BLaER1 treated with 17β-estradiol and CSF1 and Interleukin-3, amounts not matched to agents 10 nM and 100 nM (cell line): ENCODE measurements around the gene UBR4.

Experiments used
- H3K27ac ChIP-seq, 11 experiments: shearing (Covaris generic); formaldehyde crosslinking; 2 replicates each; pipeline ENCODE4 v1.8.1; 2022
- H3K27me3 ChIP-seq, 11 experiments: shearing (Covaris generic); formaldehyde crosslinking; 2 replicates each; pipeline ENCODE4 v1.8.1; 2022
- H3K36me3 ChIP-seq, 11 experiments: shearing (Covaris generic); formaldehyde crosslinking; 2 replicates each; pipeline ENCODE4 v1.8.1; 2022
- H3K4me1 ChIP-seq, 10 experiments: shearing (Covaris generic); formaldehyde crosslinking; 2 replicates each; pipeline ENCODE4 v1.8.1; 2022
- H3K4me2 ChIP-seq, 11 experiments: shearing (Covaris generic); formaldehyde crosslinking; 2 replicates each; pipeline ENCODE4 v1.8.1; 2022
- H3K4me3 ChIP-seq, 10 experiments: shearing (Covaris generic); formaldehyde crosslinking; 2 replicates each; pipeline ENCODE4 v1.8.1; 2022
- H3K9ac ChIP-seq, 11 experiments: shearing (Covaris generic); formaldehyde crosslinking; 2 replicates each; pipeline ENCODE4 v1.8.1; 2022
- H3K9me3 ChIP-seq, 11 experiments: shearing (Covaris generic); formaldehyde crosslinking; replicated peaks in 1 of 11; 2 replicates each; pipeline ENCODE4 v1.8.1; 2022
- H4K20me1 ChIP-seq, 11 experiments: shearing (Covaris generic); formaldehyde crosslinking; 2 replicates each; pipeline ENCODE4 v1.8.1; 2022
- Cebpa-rat ChIP-seq, 11 experiments: shearing (Covaris generic); IDR thresholded peaks; 2 replicates each; pipeline ENCODE4 v1.8.1; 2022

Gene UBR4

GRCh38 chr1:19054216-19054615, 155.8 kb downstream of the UBR4 start:
- peak overlapping the region in 1 of 11 experiments; percentile 7; a peak in 1 of 22 replicates for H3K9ac ChIP-seq
- H3K4me1 ChIP-seq = peaks cover 14 to 34% (median 24%) of the 10 kb centered on the region in 10 experiments
- no peak overlapping the region for H3K27ac ChIP-seq
- no peaks in the 10 kb centered on the region for H3K9me3 ChIP-seq
- no peaks in the 10 kb centered on the region for H4K20me1 ChIP-seq
- H3K36me3 ChIP-seq = no peaks in the 10 kb centered on the region
- no peak for TF ChIP-seq Cebpa-rat (IDR thresholded peaks at IDR 0.05)
- no peak overlapping the region for H3K4me3 ChIP-seq
- H3K27me3 ChIP-seq = peaks cover 0 to 19% (median 0%) of the 10 kb centered on the region in 11 experiments; a peak in 9 of 22 replicates
- peak overlapping the region; percentile 61 to 83 (median 76); a peak in 21 of 22 replicates for H3K4me2 ChIP-seq

DNA sequence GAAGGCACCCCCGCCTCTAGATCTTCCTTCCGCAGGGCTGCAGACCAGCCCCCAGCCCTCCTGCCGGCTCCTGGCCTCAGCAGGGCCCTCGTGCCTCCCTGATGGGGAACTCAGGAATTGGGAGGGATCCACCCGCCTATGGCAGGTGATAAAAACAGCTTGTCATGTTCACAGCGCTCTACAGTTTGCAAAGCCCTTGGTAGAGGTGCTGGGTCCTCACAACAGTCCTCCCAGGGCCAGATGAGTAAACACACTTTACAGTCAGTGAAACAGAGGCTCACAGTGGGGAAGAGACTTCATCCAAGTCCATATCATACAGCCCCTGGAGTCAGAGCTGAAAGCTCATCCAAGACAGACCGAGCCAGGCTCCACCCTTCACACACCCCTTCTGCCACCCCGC, 156.6 kb downstream of the UBR4 start:
- peak overlapping the region in 8 of 11 experiments; percentile 68 to 83 (median 78); a peak in 12 of 22 replicates for H3K4me2 ChIP-seq
- H4K20me1 ChIP-seq = no peaks in the 10 kb centered on the region
- H3K9ac ChIP-seq = no peak overlapping the region
- H3K36me3 ChIP-seq = no peaks in the 10 kb centered on the region
- peaks cover 0 to 19% (median 0%) of the 10 kb centered on the region in 11 experiments; a peak in 9 of 22 replicates for H3K27me3 ChIP-seq
- H3K27ac ChIP-seq = no peak overlapping the region
- H3K9me3 ChIP-seq = no peaks in the 10 kb centered on the region
- peaks cover 14 to 39% (median 24%) of the 10 kb centered on the region in 10 experiments for H3K4me1 ChIP-seq
- H3K4me3 ChIP-seq = no peak overlapping the region
- TF ChIP-seq Cebpa-rat (IDR thresholded peaks at IDR 0.05) = no peak

- Histone ChIP-seq H3K27me3 (peaks cover 0 to 13% (median 0%) of the 10 kb centered on the region in 11 experiments; a peak in 7 of 22 replicates), H4K20me1 (no peaks in the 10 kb centered on the region), H3K4me3 (no peak overlapping the region), H3K36me3 (no peaks in the 10 kb centered on the region), H3K27ac (no peak overlapping the region), H3K9me3 (no peaks in the 10 kb centered on the region), H3K4me2 (no peak overlapping the region), H3K9ac (no peak overlapping the region), H3K4me1 (peaks cover 9 to 49% (median 32%) of the 10 kb centered on the region in 10 experiments)
- no peak for TF ChIP-seq Cebpa-rat (IDR thresholded peaks at IDR 0.05)
Observed at GRCh38 chr1:19049798-19050197, 160.3 kb downstream of the UBR4 start.

GRCh38 chr1:19049128-19049768, 160.8 kb downstream of the UBR4 start:
- H3K9me3 ChIP-seq = no peaks in the 10 kb centered on the region
- no peak overlapping the region for H3K4me3 ChIP-seq
- H3K4me2 ChIP-seq = 0 out of 22 replicates have a peak overlapping the region, but pooled peaks of 1 of the 11 experiments have one; percentile 51
- no peak overlapping the region for H3K27ac ChIP-seq
- H4K20me1 ChIP-seq = no peaks in the 10 kb centered on the region
- peaks cover 3 to 43% (median 27%) of the 10 kb centered on the region in 10 experiments; a peak in 19 of 20 replicates for H3K4me1 ChIP-seq
- H3K36me3 ChIP-seq = no peaks in the 10 kb centered on the region
- peaks cover 0 to 8% (median 0%) of the 10 kb centered on the region in 11 experiments; a peak in 6 of 22 replicates for H3K27me3 ChIP-seq
- no peak overlapping the region for H3K9ac ChIP-seq
- TF ChIP-seq Cebpa-rat (IDR thresholded peaks at IDR 0.05) = no peak

GRCh38 chr1:19046972-19047731, 162.9 kb downstream of the UBR4 start:
- Histone ChIP-seq H3K4me3 (no peak overlapping the region), H3K27ac (no peak overlapping the region; a peak in 1 of 22 replicates), H3K9me3 (no peaks in the 10 kb centered on the region), H3K4me1 (peaks cover 0 to 35% (median 19%) of the 10 kb centered on the region in 10 experiments; a peak in 14 of 20 replicates), H3K9ac (no peak overlapping the region), H3K4me2 (peak overlapping the region in 7 of 11 experiments; percentile 3 to 51 (median 31); a peak in 11 of 22 replicates), H4K20me1 (no peaks in the 10 kb centered on the region), H3K36me3 (no peaks in the 10 kb centered on the region), H3K27me3 (no peaks in the 10 kb centered on the region)
- no peak for TF ChIP-seq Cebpa-rat (IDR thresholded peaks at IDR 0.05)

DNA sequence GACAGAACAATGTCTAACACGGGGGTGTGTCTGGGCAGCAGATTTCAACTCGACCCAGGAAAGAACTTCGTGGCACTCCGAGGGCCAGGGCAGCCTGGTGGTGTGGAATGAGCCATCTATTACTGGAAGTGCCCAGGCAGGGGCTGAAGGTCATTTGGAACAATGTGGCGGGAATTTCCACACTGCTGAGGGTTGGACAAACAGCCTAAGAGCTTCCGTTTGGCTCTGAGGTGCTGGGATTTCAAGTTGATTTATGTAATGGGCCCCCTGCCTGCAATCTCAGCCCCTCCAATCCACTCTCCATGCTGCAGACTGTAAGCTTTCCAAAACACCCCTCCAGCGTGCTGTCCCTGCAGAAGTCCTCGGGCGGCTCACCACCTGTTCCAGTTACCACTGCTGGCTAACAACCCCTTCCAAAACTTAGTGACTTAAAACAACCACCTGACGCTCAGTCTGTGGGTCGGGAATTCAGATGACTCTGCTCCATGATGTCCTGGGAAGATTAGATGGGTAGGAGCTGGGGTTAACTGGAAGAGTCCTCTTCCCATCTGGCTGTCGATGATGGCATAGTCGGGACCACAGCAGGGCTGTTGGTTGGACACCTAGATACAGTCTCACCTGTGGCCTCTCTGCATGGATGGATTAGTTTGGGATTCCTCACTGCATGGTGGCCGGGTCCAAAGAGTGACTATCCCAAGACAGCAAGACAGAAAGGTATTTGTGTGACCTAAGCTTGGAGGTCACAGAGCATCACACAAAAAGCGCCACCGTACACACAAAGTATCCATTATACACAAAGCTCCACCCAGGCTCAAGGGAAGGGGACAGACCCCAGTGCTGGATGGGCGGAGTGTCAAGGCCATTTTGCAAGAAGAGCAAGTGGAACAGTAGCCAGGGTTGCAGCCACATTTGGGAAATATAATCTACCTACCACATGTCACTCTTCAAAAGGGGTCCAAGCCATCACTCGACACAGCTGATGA, 163.9 kb downstream of the UBR4 start:
- Histone ChIP-seq H3K36me3 (no peaks in the 10 kb centered on the region), H4K20me1 (no peaks in the 10 kb centered on the region), H3K4me3 (no peak overlapping the region), H3K9me3 (no peaks in the 10 kb centered on the region), H3K9ac (no peak overlapping the region), H3K27ac (no peak overlapping the region), H3K4me1 (peaks cover 0 to 35% (median 19%) of the 10 kb centered on the region in 10 experiments; a peak in 14 of 20 replicates), H3K27me3 (no peaks in the 10 kb centered on the region), H3K4me2 (peak overlapping the region in 4 of 11 experiments; percentile 3 to 51 (median 28); a peak in 1 of 22 replicates)
- no peak for TF ChIP-seq Cebpa-rat (IDR thresholded peaks at IDR 0.05)

- Histone ChIP-seq H3K9me3 (no peaks in the 10 kb centered on the region), H3K4me3 (no peak overlapping the region)
Observed at GRCh38 chr1:19044975-19045831, 164.9 kb downstream of the UBR4 start.

GRCh38 chr1:19044471-19044870, 165.6 kb downstream of the UBR4 start:
- Histone ChIP-seq H3K4me1 (peaks cover 0 to 27% (median 18%) of the 10 kb centered on the region in 10 experiments; a peak in 14 of 20 replicates), H3K27ac (no peak overlapping the region), H3K9ac (no peak overlapping the region), H3K27me3 (no peaks in the 10 kb centered on the region), H3K36me3 (no peaks in the 10 kb centered on the region), H3K9me3 (no peaks in the 10 kb centered on the region), H4K20me1 (no peaks in the 10 kb centered on the region; a peak in 1 of 22 replicates), H3K4me3 (no peak overlapping the region), H3K4me2 (no peak overlapping the region)
- TF ChIP-seq Cebpa-rat (IDR thresholded peaks at IDR 0.05) = no peak

More at GRCh38 chr1:19044975-19045831, 164.9 kb downstream of the UBR4 start:
- H3K27ac ChIP-seq = no peak overlapping the region
- no peaks in the 10 kb centered on the region for H3K36me3 ChIP-seq
- H3K4me1 ChIP-seq = peaks cover 0 to 27% (median 18%) of the 10 kb centered on the region in 10 experiments; a peak in 14 of 20 replicates
- TF ChIP-seq Cebpa-rat (IDR thresholded peaks at IDR 0.05) = no peak
- H3K27me3 ChIP-seq = no peaks in the 10 kb centered on the region
- H4K20me1 ChIP-seq = no peaks in the 10 kb centered on the region; a peak in 1 of 22 replicates
- no peak overlapping the region for H3K9ac ChIP-seq
- no peak overlapping the region for H3K4me2 ChIP-seq
